D721Med (cell line): ENCODE data around the gene PCNX2.

Experiments
- DNase-seq: peaks from one replicate; pipeline ENCODE4 v3.0.0; 2011; ENCODE audit warnings: low spot score; ENCODE audit not compliant: insufficient read length
- FAIRE-seq: peaks from 2 replicates; lab custom pipeline; 2011; peaks lifted over from hg19 to GRCh38; lab: Jason Lieb, UNC
- TF ChIP-seq, protein P1 (sequence below): IDR thresholded peaks from 2 replicates; pipeline ENCODE4 v1.5.1; 2012; ENCODE audit warnings: mild to moderate bottlenecking, control low read depth; ENCODE audit not compliant: insufficient read depth; ENCODE audit errors: missing control alignments

The PCNX2 gene

DNA sequence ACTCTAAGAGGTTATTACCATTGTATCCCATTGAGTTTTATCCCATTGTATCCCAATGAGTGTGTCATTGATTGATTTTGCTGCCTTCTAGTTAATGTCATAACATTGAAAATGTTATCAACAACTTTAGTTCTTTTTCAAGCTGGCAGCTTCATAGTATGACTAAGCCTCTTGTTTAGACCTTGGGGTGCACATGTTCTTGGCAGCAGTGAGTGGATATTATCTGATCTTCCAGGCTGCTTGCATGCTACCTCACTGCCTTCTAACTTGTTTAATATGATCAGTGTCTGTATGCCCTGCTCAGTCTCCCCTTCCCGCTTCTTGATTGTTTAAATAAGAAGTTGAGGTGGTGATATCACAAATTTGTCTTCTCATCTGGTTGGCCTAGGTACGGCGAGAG lies 320.6 kb downstream of the PCNX2 start:
- FAIRE-seq: peak; percentile 95
- TF ChIP-seq, protein P1, sequence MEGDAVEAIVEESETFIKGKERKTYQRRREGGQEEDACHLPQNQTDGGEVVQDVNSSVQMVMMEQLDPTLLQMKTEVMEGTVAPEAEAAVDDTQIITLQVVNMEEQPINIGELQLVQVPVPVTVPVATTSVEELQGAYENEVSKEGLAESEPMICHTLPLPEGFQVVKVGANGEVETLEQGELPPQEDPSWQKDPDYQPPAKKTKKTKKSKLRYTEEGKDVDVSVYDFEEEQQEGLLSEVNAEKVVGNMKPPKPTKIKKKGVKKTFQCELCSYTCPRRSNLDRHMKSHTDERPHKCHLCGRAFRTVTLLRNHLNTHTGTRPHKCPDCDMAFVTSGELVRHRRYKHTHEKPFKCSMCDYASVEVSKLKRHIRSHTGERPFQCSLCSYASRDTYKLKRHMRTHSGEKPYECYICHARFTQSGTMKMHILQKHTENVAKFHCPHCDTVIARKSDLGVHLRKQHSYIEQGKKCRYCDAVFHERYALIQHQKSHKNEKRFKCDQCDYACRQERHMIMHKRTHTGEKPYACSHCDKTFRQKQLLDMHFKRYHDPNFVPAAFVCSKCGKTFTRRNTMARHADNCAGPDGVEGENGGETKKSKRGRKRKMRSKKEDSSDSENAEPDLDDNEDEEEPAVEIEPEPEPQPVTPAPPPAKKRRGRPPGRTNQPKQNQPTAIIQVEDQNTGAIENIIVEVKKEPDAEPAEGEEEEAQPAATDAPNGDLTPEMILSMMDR: no peak
- DNase-seq: no peak

DNA sequence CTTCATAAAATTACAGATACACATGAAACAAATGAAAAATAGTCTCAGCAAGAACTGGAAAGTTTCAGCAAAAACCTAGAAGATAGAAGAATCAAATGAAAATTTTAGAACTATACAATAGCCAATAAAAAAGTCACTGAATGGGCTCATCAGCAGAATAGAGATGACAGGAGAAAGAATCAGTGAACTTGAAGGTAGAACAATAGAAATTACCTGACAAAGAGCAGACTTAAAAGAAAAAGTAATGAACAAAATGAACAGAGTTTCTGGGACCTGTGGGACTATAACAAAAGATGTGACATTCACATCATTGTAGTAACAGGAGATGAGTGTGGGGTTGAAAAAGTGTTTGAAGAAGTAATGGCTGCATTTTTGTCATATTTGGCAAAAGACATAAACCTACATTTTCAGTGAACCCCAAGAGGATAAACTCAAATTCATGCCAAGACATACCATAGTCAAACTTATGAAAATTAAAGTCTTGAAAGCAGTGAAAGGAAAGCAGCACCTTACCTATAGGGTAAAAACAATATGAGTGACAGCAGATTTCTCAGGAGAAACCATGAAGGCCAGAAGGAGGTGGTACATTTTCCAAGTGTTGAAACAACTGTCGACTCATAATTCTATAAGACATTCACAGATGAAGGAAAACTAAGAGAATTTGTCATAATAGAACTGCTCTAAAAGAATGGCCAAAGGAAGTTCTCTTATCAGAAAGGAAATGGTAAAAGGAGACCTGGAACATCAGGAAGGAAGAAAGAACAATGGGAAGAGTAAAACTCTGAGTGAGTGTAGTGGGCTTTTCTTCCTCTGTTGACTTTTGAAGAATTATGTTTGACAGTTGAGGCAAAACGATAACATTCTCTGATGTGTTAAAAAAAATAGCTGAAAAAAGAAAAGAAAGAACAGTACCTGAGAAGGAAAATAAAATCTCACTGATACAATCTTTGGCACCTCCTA lies 321.6 kb downstream of the PCNX2 start:
- FAIRE-seq (peak; percentile 88), DNase-seq (no peak)
- TF ChIP-seq, protein P1: no peak

DNA sequence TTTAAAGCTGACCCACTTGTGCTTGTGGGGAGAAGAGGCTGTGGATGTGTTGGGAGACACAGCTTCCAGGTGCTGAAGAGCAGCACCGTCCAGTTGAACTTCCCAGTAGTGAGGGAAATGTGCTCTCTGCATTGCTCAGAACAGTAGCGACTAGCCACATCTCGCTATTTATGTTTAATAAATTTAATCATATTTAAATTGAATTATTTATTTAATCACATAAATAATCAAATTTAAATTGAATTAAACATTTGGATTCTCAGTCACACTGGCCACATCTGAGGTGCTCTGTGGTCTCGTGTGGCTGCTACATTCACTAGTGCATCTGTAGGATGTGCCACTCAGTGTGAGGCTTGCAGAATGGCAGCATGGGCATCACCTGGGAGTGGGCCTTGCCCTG lies 325.0 kb downstream of the PCNX2 start:
- TF ChIP-seq, protein P1: no peak
- DNase-seq: no peak
- FAIRE-seq: no peak

DNA sequence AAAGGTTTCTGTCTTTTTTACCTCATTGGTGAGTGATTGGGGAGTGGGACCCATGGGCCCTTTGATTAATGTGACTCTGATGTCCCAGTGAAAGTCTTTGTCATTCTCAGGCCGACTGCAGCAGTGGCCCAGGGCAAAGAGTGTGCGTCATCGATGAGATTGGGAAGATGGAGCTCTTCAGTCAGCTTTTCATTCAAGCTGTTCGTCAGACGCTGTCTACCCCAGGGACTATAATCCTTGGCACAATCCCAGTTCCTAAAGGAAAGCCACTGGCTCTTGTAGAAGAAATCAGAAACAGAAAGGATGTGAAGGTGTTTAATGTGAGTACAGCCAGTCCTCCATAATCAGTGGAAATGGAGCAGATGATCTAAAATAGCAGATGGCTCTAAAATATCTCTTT lies 325.7 kb downstream of the PCNX2 start:
- TF ChIP-seq, protein P1: no peak
- DNase-seq (no peak), FAIRE-seq (peak; percentile 91)

DNA sequence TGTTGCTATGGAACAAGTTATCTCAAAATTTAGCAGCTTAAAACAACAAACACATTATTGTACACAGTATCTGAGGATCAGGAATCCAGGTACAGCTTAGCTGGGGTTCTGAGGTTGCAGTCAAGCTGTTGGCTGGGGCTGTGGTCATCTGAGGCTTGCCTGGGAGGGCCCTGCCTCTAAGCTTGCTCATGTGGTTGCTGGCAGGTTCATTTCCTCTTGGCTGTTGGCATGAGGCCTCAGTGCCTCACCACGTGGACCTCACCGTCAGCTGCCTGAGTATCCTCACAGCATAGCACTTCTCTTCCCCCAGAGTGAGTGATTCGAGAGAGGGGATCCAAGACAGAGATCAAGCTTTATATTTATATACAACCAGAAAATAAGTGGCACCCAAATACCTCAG lies 326.6 kb downstream of the PCNX2 start:
- FAIRE-seq: no peak
- TF ChIP-seq, protein P1: no peak
- no peak for DNase-seq

DNA sequence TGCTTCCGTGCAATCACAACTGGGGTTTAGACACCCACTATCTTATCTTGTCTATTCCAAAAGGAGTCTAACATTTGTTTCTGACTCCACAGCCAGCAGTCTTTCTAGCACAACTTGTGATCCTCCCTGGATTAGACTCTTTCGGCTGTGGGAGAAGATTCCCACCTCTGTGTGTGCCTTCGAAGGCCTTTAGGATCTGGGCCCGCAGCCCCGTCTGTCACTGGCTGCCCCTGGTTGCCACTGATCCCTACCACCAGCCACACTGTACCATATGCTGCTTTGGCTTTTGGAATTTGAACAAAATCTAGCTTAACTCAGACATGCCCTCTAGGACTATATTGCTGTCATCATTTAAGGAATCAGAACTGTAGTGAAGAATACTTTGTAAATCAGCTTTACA lies 327.1 kb downstream of the PCNX2 start:
- TF ChIP-seq, protein P1: no peak
- FAIRE-seq: peak; percentile 95

DNA sequence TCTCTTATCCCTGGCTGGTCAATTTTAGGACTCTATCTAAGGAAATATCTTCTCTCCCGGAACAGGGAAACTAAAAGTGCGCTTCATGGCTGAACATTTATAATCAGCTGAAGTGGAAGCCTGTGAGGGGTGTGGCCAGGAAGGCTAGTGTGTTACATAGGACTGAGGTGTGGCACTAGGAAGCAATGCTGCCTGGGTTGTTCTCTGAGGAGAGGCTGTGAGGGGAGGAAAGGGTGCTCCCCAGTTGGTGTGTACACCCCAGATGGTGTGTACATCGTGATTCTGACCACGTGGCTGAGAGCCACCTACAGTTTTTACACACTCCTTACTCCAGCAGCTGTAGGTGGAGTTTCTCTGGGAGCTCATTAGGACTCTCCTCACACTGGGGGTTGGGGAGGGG lies 328.9 kb downstream of the PCNX2 start:
- DNase-seq: no peak
- FAIRE-seq: peak; percentile 93
- TF ChIP-seq, protein P1: no peak

More for the DNA sequence above, 327.1 kb downstream of the PCNX2 start:
- DNase-seq: no peak
